SK-N-SH (cell line): ENCODE measurements around the gene SLC25A48. TPM values are rescaled to one million over a fixed set of nuclear protein-coding genes. Genes with fewer than 3 reads are reported as not detected.

Source experiments
- CTCF ChIA-PET: fragments of 300-600, 350-600 bp; formaldehyde crosslinking; extraction: SDS; loops from one replicate; lab custom pipeline; 2021; lab: Yijun Ruan, JAX
- POLR2A ChIA-PET: fragments of 350-600 bp; sonication (Branson Sonifier 250); formaldehyde crosslinking; extraction: SDS; loops from one replicate; lab custom pipeline; 2020; ENCODE audit warnings: antibody characterized with exemption, inconsistent platforms; lab: Yijun Ruan, JAX
- DNase-seq: peaks from one replicate; pipeline ENCODE4 v3.0.0; 2012
- H2AFZ ChIP-seq: fragments of 200-600 bp; sonication (generic); 2 replicates; pipeline ENCODE4 v1.8.1; 2016; ENCODE audit warnings: antibody characterized with exemption, mild to moderate bottlenecking, low read depth
- H3F3A ChIP-seq: fragments of 200-600 bp; sonication (generic); replicated peaks from 2 replicates; pipeline ENCODE3; 2016; ENCODE audit warnings: antibody characterized with exemption, mild to moderate bottlenecking; ENCODE audit not compliant: insufficient read depth
- H3K27ac ChIP-seq, 2 experiments: fragments of 200-500 bp in 1 of 2; fragments of 200-600 bp in 1 of 2; sonication (Bioruptor generic) in 1 of 2; sonication (generic), shearing (Covaris generic) in 1 of 2; 2 replicates each; pipeline versions ENCODE4 v1.5.1 to v1.6.1; 2014 to 2016; ENCODE audit warnings: low read depth in 2 of 2, inconsistent platforms in 1 of 2, low read length in 1 of 2, mild to moderate bottlenecking in 1 of 2, mixed read lengths in 1 of 2
- H3K27me3 ChIP-seq: fragments of 200-600 bp; sonication (generic), shearing (Covaris generic); 2 replicates; pipeline ENCODE4 v1.6.1; 2016; ENCODE audit warnings: mixed run types; ENCODE audit not compliant: insufficient read depth
- H3K36me3 ChIP-seq, 2 experiments: fragments of 200-500 bp in 1 of 2; fragments of 200-600 bp in 1 of 2; sonication (Bioruptor generic) in 1 of 2; sonication (generic) in 1 of 2; replicated peaks in 1 of 2; 2 replicates each; pipeline versions ENCODE3 to v1.5.1; 2014 to 2016; ENCODE audit warnings: low read length in 1 of 2, mild to moderate bottlenecking in 1 of 2; ENCODE audit not compliant: insufficient read depth in 2 of 2, control insufficient read depth in 1 of 2
- H3K4me1 ChIP-seq, 2 experiments: fragments of 200-500 bp in 1 of 2; fragments of 200-600 bp in 1 of 2; sonication (Bioruptor generic) in 1 of 2; sonication (generic), shearing (Covaris generic) in 1 of 2; 2 replicates each; pipeline versions ENCODE4 v1.5.1 to v1.6.1; 2014 to 2016; ENCODE audit warnings: low read depth in 1 of 2, low read length in 1 of 2, mixed run types in 1 of 2; ENCODE audit not compliant: insufficient read depth in 2 of 2, control insufficient read depth in 1 of 2
- H3K4me2 ChIP-seq: fragments of 200-600 bp; sonication (generic), shearing (Covaris generic); 2 replicates; pipeline ENCODE4 v1.6.1; 2017; ENCODE audit warnings: mixed run types
- H3K4me3 ChIP-seq, 2 experiments: fragments of 200-500 bp in 1 of 2; fragments of 200-600 bp in 1 of 2; sonication (Bioruptor generic) in 1 of 2; sonication (generic), shearing (Covaris generic) in 1 of 2; 2 replicates each; pipeline versions ENCODE4 v1.5.1 to v1.8.1; 2014 to 2016; ENCODE audit warnings: low read depth in 2 of 2, inconsistent platforms in 1 of 2, low read length in 1 of 2, mild to moderate bottlenecking in 1 of 2, mixed read lengths in 1 of 2, moderate library complexity in 1 of 2
- H3K79me2 ChIP-seq: fragments of 200-600 bp; sonication (generic); 2 replicates; pipeline ENCODE4 v1.8.1; 2017; ENCODE audit warnings: mild to moderate bottlenecking; ENCODE audit not compliant: insufficient read depth
- H3K9ac ChIP-seq: fragments of 200-600 bp; sonication (generic); 2 replicates; pipeline ENCODE4 v1.6.1; 2017; ENCODE audit warnings: mixed run types
- H3K9me2 ChIP-seq: fragments of 200-600 bp; sonication (generic); 2 replicates; pipeline ENCODE4 v1.6.1; 2017; ENCODE audit warnings: mixed run types
- H3K9me3 ChIP-seq: fragments of 200-600 bp; sonication (generic); 2 replicates; pipeline ENCODE4 v1.6.1; 2017; ENCODE audit warnings: mixed run types, mild to moderate bottlenecking, moderate library complexity
- H4K20me1 ChIP-seq: fragments of 200-600 bp; sonication (generic); 2 replicates; pipeline ENCODE4 v1.6.1; 2017; ENCODE audit warnings: mild to moderate bottlenecking, mixed run types; ENCODE audit not compliant: insufficient read depth
- EP300 ChIP-seq, 2 experiments: IDR thresholded peaks; 2 replicates each; pipeline versions ENCODE4 v1.4.0 to v1.6.1; 2012; ENCODE audit warnings: borderline replicate concordance in 1 of 2, low read depth in 1 of 2, low read length in 1 of 2
- FOXM1 ChIP-seq: IDR thresholded peaks from 2 replicates; pipeline ENCODE4 v1.4.0; 2012; ENCODE audit warnings: low read depth, mild to moderate bottlenecking
- GABPA ChIP-seq: IDR thresholded peaks from 2 replicates; pipeline ENCODE4 v1.4.0; 2012; ENCODE audit warnings: low read depth, mild to moderate bottlenecking
- GATA2 ChIP-seq: sonication (generic); formaldehyde crosslinking; IDR thresholded peaks from 2 replicates; pipeline ENCODE4 v1.5.0; 2020; ENCODE audit warnings: mild to moderate bottlenecking, missing genetic modification reagents
- IRF3 ChIP-seq: fragments of 150-350 bp; IDR thresholded peaks from 2 replicates; pipeline ENCODE4 v1.6.1; 2016; ENCODE audit warnings: mild to moderate bottlenecking, low read depth, low read length
- MEF2A ChIP-seq: IDR thresholded peaks from 2 replicates; pipeline ENCODE4 v1.4.0; 2012; ENCODE audit warnings: low read depth, borderline replicate concordance
- NFIC ChIP-seq: IDR thresholded peaks from 2 replicates; pipeline ENCODE4 v1.4.0; 2012; ENCODE audit warnings: borderline replicate concordance
- NRF1 ChIP-seq: IDR thresholded peaks from 2 replicates; pipeline ENCODE4 v1.6.1; 2012; ENCODE audit warnings: low read depth, mild to moderate bottlenecking, low read length
- PBX3 ChIP-seq: IDR thresholded peaks from 2 replicates; pipeline ENCODE4; 2012
- REST ChIP-seq: IDR thresholded peaks from 2 replicates; pipeline ENCODE4 v1.6.1; 2012; ENCODE audit warnings: mild to moderate bottlenecking, low read depth, low read length, moderate library complexity
- YY1 ChIP-seq: IDR thresholded peaks from 2 replicates; pipeline ENCODE4 v1.4.0; 2012; ENCODE audit warnings: low read depth, mild to moderate bottlenecking
- WGBS: methylation state at CpG from one replicate; pipeline ENCODE4 v1.1.6; 2017; ENCODE audit warnings: low lambda C conversion rate; 5-methylcytosine and 5-hydroxymethylcytosine counted together
- polyA plus RNA-seq, 3 experiments: library from polyadenylated mRNA; depleted of rRNA; stranded (reverse); fragments of >200 nt; gene quantifications; 2 replicates each; pipeline ENCODE4 v1.2.3, GENCODE V29; 2012

SLC25A48 gene
- polyA plus RNA-seq, 1 of the 3 experiments (the other 2 are of a cell fraction) = 0.23 TPM

- Histone ChIP-seq H3K4me3 (no peak overlapping the region), H3K4me1 (no peaks in the 10 kb centered on the region; a peak in 1 of 4 replicates), H3F3A (no peaks in the 10 kb centered on the region), H3K27me3 (peaks cover 46% of the 10 kb centered on the region), H4K20me1 (no peaks in the 10 kb centered on the region), H3K4me2 (no peak overlapping the region), H3K9me3 (no peaks in the 10 kb centered on the region), H3K36me3 (no peaks in the 10 kb centered on the region), H3K79me2 (no peaks in the 10 kb centered on the region), H2AFZ (no peak overlapping the region), H3K9me2 (no peaks in the 10 kb centered on the region), H3K27ac (no peak overlapping the region), H3K9ac (no peak overlapping the region)
- no peak for DNase-seq
- ChIA-PET POLR2A (no interaction called here), CTCF (interaction anchor here (0.9 to 8.9 kb wide), 10 partner anchors 11 to 939 kb away, joined by 3 to 315 read pairs (median 32); no protein-coding TSS in a partner anchor)
- TF ChIP-seq EP300 (IDR thresholded peaks at IDR 0.05; ENCODE audit: borderline replicate concordance in 1 of 2, low read depth in 1 of 2, low read length in 1 of 2) (no peak), NFIC (no peak), IRF3 (no peak), YY1 (no peak), REST (no peak), NRF1 (no peak)
- WGBS = 83% methylated on average over 1 of the region's 1 CpG
These were observed 3.0 kb upstream of the SLC25A48 start for GRCh38 chr5:135831439-135831838.

- Histone ChIP-seq H3K27me3 (peaks cover 51% of the 10 kb centered on the region), H4K20me1 (no peaks in the 10 kb centered on the region), H3K4me2 (no peak overlapping the region), H3K27ac (no peak overlapping the region), H3K4me3 (no peak overlapping the region), H3K36me3 (no peaks in the 10 kb centered on the region), H3K4me1 (no peaks in the 10 kb centered on the region; a peak in 1 of 4 replicates), H3F3A (no peaks in the 10 kb centered on the region), H3K9ac (no peak overlapping the region), H3K9me2 (no peaks in the 10 kb centered on the region), H2AFZ (no peak overlapping the region), H3K79me2 (no peaks in the 10 kb centered on the region), H3K9me3 (no peaks in the 10 kb centered on the region)
- no peak for DNase-seq
- TF ChIP-seq MEF2A (no peak), PBX3 (no peak), NFIC (no peak), GATA2 (no peak), REST (no peak), FOXM1 (no peak), GABPA (no peak)
- 55% methylated on average over 12 of the region's 12 CpGs for WGBS
- CTCF ChIA-PET = interaction anchor here (0.9 to 8.9 kb wide), 7 partner anchors 10 to 939 kb away, joined by 3 to 315 read pairs (median 33); no protein-coding TSS in a partner anchor
- POLR2A ChIA-PET = no interaction called here
These were observed 2.5 kb upstream of the SLC25A48 start for GRCh38 chr5:135831851-135832555.
